Calu3 (cell line): ENCODE results near the gene PIEZO1. TPM values are rescaled to one million over a fixed set of nuclear protein-coding genes. Genes with fewer than 3 reads are reported as not detected.

Source experiments
- BruUV-seq: library from RNA; stranded (reverse); fragments of 400-500 nt; replicated peaks from 2 replicates; lab custom pipeline; 2021; lab: Mats Ljungman, UMichigan
- CTCF ChIA-PET: fragments of 300-600 bp; sonication (Branson Sonifier 250); formaldehyde crosslinking; loops from one replicate; lab custom pipeline; 2022; ENCODE audit warnings: antibody characterized with exemption; lab: Charles Lee
- DNase-seq: peaks from one replicate; pipeline ENCODE4 v3.0.0; 2022
- H3K27ac Mint-ChIP-seq: one replicate; pipeline ENCODE4 v1.8.0; 2022; ENCODE audit warnings: mixed read lengths; ENCODE audit not compliant: unreplicated experiment
- H3K27me3 Mint-ChIP-seq: one replicate; pipeline ENCODE4 v1.8.0; 2022; ENCODE audit warnings: mixed read lengths; ENCODE audit not compliant: unreplicated experiment
- H3K36me3 Mint-ChIP-seq: one replicate; pipeline ENCODE4 v1.8.0; 2022; ENCODE audit warnings: mild to moderate bottlenecking, moderate library complexity, mixed read lengths; ENCODE audit not compliant: insufficient read depth, unreplicated experiment
- H3K4me1 Mint-ChIP-seq: one replicate; pipeline ENCODE4 v1.8.0; 2022; ENCODE audit warnings: mild to moderate bottlenecking, low read depth, mixed read lengths; ENCODE audit not compliant: unreplicated experiment
- H3K4me3 Mint-ChIP-seq: one replicate; pipeline ENCODE4 v1.8.0; 2022; ENCODE audit warnings: mild to moderate bottlenecking, low read depth, moderate library complexity, mixed read lengths; ENCODE audit not compliant: unreplicated experiment
- H3K9me3 Mint-ChIP-seq: one replicate; pipeline ENCODE4 v1.8.0; 2022; ENCODE audit warnings: low read depth, mixed read lengths; ENCODE audit not compliant: unreplicated experiment
- CTCF ChIP-seq: fragments of 200-600 bp; IDR thresholded peaks from one replicate; pipeline ENCODE4 v1.8.0; 2022; ENCODE audit warnings: antibody characterized with exemption; ENCODE audit not compliant: unreplicated experiment
- intact Hi-C: fragments of 100-400 bp; cut with micrococcal nuclease; formaldehyde crosslinking; loops from one replicate; pipeline ENCODE4 v1.10.0; 2022; ENCODE audit not compliant: unreplicated experiment
- total RNA-seq: library from RNA; stranded (reverse); gene quantifications from 2 replicates; pipeline ENCODE4 v1.2.3, GENCODE V29; 2022

Gene PIEZO1
- total RNA-seq, 1 experiment from 2014 or later = 199 TPM

- H3K36me3 Mint-ChIP-seq = peaks cover 56% of the 10 kb centered on the region
- no peak for DNase-seq
- H3K4me1 Mint-ChIP-seq = no peaks in the 10 kb centered on the region
- no peaks in the 10 kb centered on the region for H3K27me3 Mint-ChIP-seq
- no TSS peak for BruUV-seq
- CTCF ChIA-PET = interaction anchor here (1.3 kb wide), 1 partner anchor 23 kb away, joined by 4 read pairs; no protein-coding TSS in a partner anchor
- H3K4me3 Mint-ChIP-seq = no peak overlapping the region
- no peak for TF ChIP-seq CTCF
- intact Hi-C loops = no loop called here
- H3K27ac Mint-ChIP-seq = no peak overlapping the region
- no peaks in the 10 kb centered on the region for H3K9me3 Mint-ChIP-seq
These were observed 70.4 kb downstream of the PIEZO1 start for GRCh38 chr16:88714420-88715302.

- no peak for DNase-seq
- no peak overlapping the region for H3K27ac Mint-ChIP-seq
- H3K36me3 Mint-ChIP-seq = peaks cover 53% of the 10 kb centered on the region
- H3K4me3 Mint-ChIP-seq = no peak overlapping the region
- no TSS peak for BruUV-seq
- no peaks in the 10 kb centered on the region for H3K27me3 Mint-ChIP-seq
- CTCF ChIA-PET = no interaction called here
- no peak for TF ChIP-seq CTCF
- intact Hi-C loops = no loop called here
- H3K4me1 Mint-ChIP-seq = no peaks in the 10 kb centered on the region
- H3K9me3 Mint-ChIP-seq = no peaks in the 10 kb centered on the region
These were observed 71.2 kb downstream of the PIEZO1 start for GRCh38 chr16:88713568-88714419.

- Mint-ChIP-seq H3K9me3 (no peaks in the 10 kb centered on the region), H3K27me3 (no peaks in the 10 kb centered on the region), H3K4me3 (no peak overlapping the region), H3K36me3 (peaks cover 48% of the 10 kb centered on the region), H3K27ac (no peak overlapping the region), H3K4me1 (no peaks in the 10 kb centered on the region)
- TF ChIP-seq CTCF = no peak
- CTCF ChIA-PET = no interaction called here
- no peak for DNase-seq
- BruUV-seq = no TSS peak
- intact Hi-C loops = no loop called here
These were observed 72.0 kb downstream of the PIEZO1 start for GRCh38 chr16:88713054-88713453.

GRCh38 chr16:88712362-88712979 lies 72.5 kb downstream of the PIEZO1 start:
- Mint-ChIP-seq H3K9me3 (no peaks in the 10 kb centered on the region), H3K4me3 (no peak overlapping the region), H3K27ac (no peak overlapping the region), H3K27me3 (no peaks in the 10 kb centered on the region), H3K36me3 (peaks cover 50% of the 10 kb centered on the region), H3K4me1 (peaks cover 2% of the 10 kb centered on the region)
- CTCF ChIA-PET = no interaction called here
- DNase-seq = no peak
- intact Hi-C loops = no loop called here
- TF ChIP-seq CTCF = no peak
- BruUV-seq = no TSS peak
